ENCODE measurements around the gene PJA2.

Gene PJA2

GRCh38 chr5:109387408-109387974, 22.3 kb downstream of the PJA2 start:
- no peaks in the 10 kb centered on the region for H3K9me2 ChIP-seq (replicated peaks; ENCODE audit: insufficient read depth, low read length)
- no peaks in the 10 kb centered on the region for H3F3A ChIP-seq (ENCODE audit: insufficient read depth)
- no peak overlapping the region for H3K9ac ChIP-seq (ENCODE audit: low read length)
- H4K20me1 ChIP-seq (ENCODE audit: low read depth, low read length), result peaks cover 16% of the 10 kb centered on the region; the same call in 1 of the 2 replicates
- peaks cover 89% of the 10 kb centered on the region for H3K79me2 ChIP-seq (ENCODE audit: insufficient read depth, low read length)
- H3K27ac ChIP-seq (ENCODE audit: low read depth, low read length), result no peak overlapping the region
- H3K9me3 ChIP-seq (ENCODE audit: insufficient read depth, low read length), result no peaks in the 10 kb centered on the region
- H3K4me2 ChIP-seq (ENCODE audit: low read depth, low read length, poor library complexity, severe bottlenecking), result no peak overlapping the region
- TF ChIP-seq EZH2phosphoT487 (conservative IDR thresholded peaks at IDR 0.05; ENCODE audit: low read length) (no peak), CTCF (IDR thresholded peaks at IDR 0.05; ENCODE audit: insufficient read depth, low read length, poor library complexity, severe bottlenecking) (no peak)
- no peak overlapping the region for H2AFZ ChIP-seq (ENCODE audit: low read depth, low read length, severe bottlenecking)
- H3K4me3 ChIP-seq (ENCODE audit: insufficient read depth, low read length, poor library complexity, severe bottlenecking), result no peak overlapping the region
- H3K27me3 ChIP-seq (ENCODE audit: low read length), result no peaks in the 10 kb centered on the region
- peaks cover 16% of the 10 kb centered on the region; the same call in 1 of the 2 replicates for H3K36me3 ChIP-seq (ENCODE audit: low read length)

GRCh38 chr5:109378095-109378494, 31.7 kb downstream of the PJA2 start:
- Histone ChIP-seq H3K9ac (ENCODE audit: low read length) (no peak overlapping the region), H3K4me2 (ENCODE audit: low read depth, low read length, poor library complexity, severe bottlenecking) (no peak overlapping the region), H3K79me2 (ENCODE audit: insufficient read depth, low read length) (peaks cover 5% of the 10 kb centered on the region; the same call in 1 of the 2 replicates), H3K9me2 (replicated peaks; ENCODE audit: insufficient read depth, low read length) (no peaks in the 10 kb centered on the region), H3K4me3 (ENCODE audit: insufficient read depth, low read length, poor library complexity, severe bottlenecking) (no peak overlapping the region), H3K27ac (ENCODE audit: low read depth, low read length) (no peak overlapping the region), H3F3A (ENCODE audit: insufficient read depth) (no peaks in the 10 kb centered on the region), H3K36me3 (ENCODE audit: low read length) (peaks cover 40% of the 10 kb centered on the region), H4K20me1 (ENCODE audit: low read depth, low read length) (no peaks in the 10 kb centered on the region), H3K9me3 (ENCODE audit: insufficient read depth, low read length) (no peaks in the 10 kb centered on the region), H3K27me3 (ENCODE audit: low read length) (no peaks in the 10 kb centered on the region), H2AFZ (ENCODE audit: low read depth, low read length, severe bottlenecking) (no peak overlapping the region)
- TF ChIP-seq CTCF (IDR thresholded peaks at IDR 0.05; ENCODE audit: insufficient read depth, low read length, poor library complexity, severe bottlenecking) (no peak), EZH2phosphoT487 (conservative IDR thresholded peaks at IDR 0.05; ENCODE audit: low read length) (no peak)

- Histone ChIP-seq H3K4me2 (ENCODE audit: low read depth, low read length, poor library complexity, severe bottlenecking) (no peak overlapping the region), H3K79me2 (ENCODE audit: insufficient read depth, low read length) (peaks cover 11% of the 10 kb centered on the region; the same call in 1 of the 2 replicates), H3K27me3 (ENCODE audit: low read length) (no peaks in the 10 kb centered on the region), H3K9ac (ENCODE audit: low read length) (no peak overlapping the region), H3K9me3 (ENCODE audit: insufficient read depth, low read length) (no peaks in the 10 kb centered on the region), H3K9me2 (replicated peaks; ENCODE audit: insufficient read depth, low read length) (no peaks in the 10 kb centered on the region), H2AFZ (ENCODE audit: low read depth, low read length, severe bottlenecking) (no peak overlapping the region), H3K27ac (ENCODE audit: low read depth, low read length) (no peak overlapping the region), H4K20me1 (ENCODE audit: low read depth, low read length) (no peaks in the 10 kb centered on the region), H3K4me3 (ENCODE audit: insufficient read depth, low read length, poor library complexity, severe bottlenecking) (no peak overlapping the region), H3F3A (ENCODE audit: insufficient read depth) (no peaks in the 10 kb centered on the region), H3K36me3 (ENCODE audit: low read length) (peaks cover 34% of the 10 kb centered on the region)
- TF ChIP-seq CTCF (IDR thresholded peaks at IDR 0.05; ENCODE audit: insufficient read depth, low read length, poor library complexity, severe bottlenecking) (no peak), EZH2phosphoT487 (conservative IDR thresholded peaks at IDR 0.05; ENCODE audit: low read length) (no peak)
Observed at GRCh38 chr5:109374625-109375024, 35.1 kb downstream of the PJA2 start.

Data from SU-DHL-6 (cell line).